Sigmoid colon (tissue), 4 donors: ENCODE results near the gene PDE6G.

Source experiments
- CTCF ChIP-seq, 4 experiments: fragments of 450-650 bp in 3 of 4; fragments of 200-600 bp in 1 of 4; IDR thresholded peaks; one replicate each; pipeline ENCODE4 v1.5.1; 2016 to 2019; ENCODE audit warnings: antibody characterized with exemption in 4 of 4, mild to moderate bottlenecking in 3 of 4, moderate library complexity in 2 of 4
- EP300 ChIP-seq, 4 donors: sonication (generic); formaldehyde crosslinking; IDR thresholded peaks; one replicate each; pipeline ENCODE4 v1.6.1; 2017; ENCODE audit warnings: antibody characterized with exemption in 4 of 4

- TF ChIP-seq EP300 (IDR thresholded peaks at IDR 0.05) (no peak), CTCF (IDR thresholded peaks at IDR 0.05) (no peak)
Measured at GRCh38 chr17:81693509-81694210, 37.3 kb upstream of the PDE6G start.
